ENCODE measurements around the gene PRDM11. TPM values are rescaled to one million over a fixed set of nuclear protein-coding genes. Genes with fewer than 3 reads are reported as not detected.

Gene PRDM11
- total and polyA plus RNA-seq, 4 donors = 0.64 to 6.9 (median 2.8) TPM

- no peaks in the 10 kb centered on the region for H3K27me3 ChIP-seq (ENCODE audit: control insufficient read depth in 4 of 4, insufficient read depth in 4 of 4, low read length in 3 of 4)
- WGBS = 60% methylated on average over 17 of the region's 17 CpGs
- H3K9me3 ChIP-seq (ENCODE audit: control insufficient read depth in 4 of 4, low read length in 3 of 4) = no peaks in the 10 kb centered on the region
Observed at GRCh38 chr11:45233121-45233803, 86.8 kb downstream of the PRDM11 start.

DNA sequence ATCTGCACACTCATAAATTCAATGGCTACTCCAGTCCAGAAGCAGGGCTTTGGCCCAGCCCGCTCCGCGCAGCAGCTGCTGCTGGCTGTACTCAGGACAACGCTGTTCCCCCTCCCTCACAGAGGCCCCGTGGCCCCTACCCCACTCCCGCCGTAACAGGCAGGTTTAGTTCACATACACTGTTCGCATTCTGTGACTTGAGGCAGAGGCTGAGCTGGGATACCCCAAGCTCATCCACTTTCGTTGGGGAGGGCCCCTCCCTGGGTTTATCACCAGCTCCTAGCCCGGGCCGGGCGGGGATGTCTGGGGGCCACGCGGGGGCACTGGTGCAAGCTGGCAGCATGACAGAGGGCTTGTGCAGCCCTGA lies 87.3 kb downstream of the PRDM11 start:
- TF ChIP-seq YY1 (IDR thresholded peaks at IDR 0.05) (no peak), EGR1 (IDR thresholded peaks at IDR 0.05; ENCODE audit: low read depth in 2 of 2) (no peak), GABPA (IDR thresholded peaks at IDR 0.05 in 1 of 2, conservative IDR thresholded peaks at IDR 0.05 in 1 of 2) (no peak), RXRA (IDR thresholded peaks at IDR 0.05) (no peak), HNF4A (conservative IDR thresholded peaks at IDR 0.05) (no peak), TAF1 (conservative IDR thresholded peaks at IDR 0.05) (no peak), FOXA2 (IDR thresholded peaks at IDR 0.05) (no peak)
- TF ChIP-seq, protein P1, sequence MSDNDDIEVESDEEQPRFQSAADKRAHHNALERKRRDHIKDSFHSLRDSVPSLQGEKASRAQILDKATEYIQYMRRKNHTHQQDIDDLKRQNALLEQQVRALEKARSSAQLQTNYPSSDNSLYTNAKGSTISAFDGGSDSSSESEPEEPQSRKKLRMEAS (IDR thresholded peaks at IDR 0.05) = no peak
- TF ChIP-seq, protein P2, sequence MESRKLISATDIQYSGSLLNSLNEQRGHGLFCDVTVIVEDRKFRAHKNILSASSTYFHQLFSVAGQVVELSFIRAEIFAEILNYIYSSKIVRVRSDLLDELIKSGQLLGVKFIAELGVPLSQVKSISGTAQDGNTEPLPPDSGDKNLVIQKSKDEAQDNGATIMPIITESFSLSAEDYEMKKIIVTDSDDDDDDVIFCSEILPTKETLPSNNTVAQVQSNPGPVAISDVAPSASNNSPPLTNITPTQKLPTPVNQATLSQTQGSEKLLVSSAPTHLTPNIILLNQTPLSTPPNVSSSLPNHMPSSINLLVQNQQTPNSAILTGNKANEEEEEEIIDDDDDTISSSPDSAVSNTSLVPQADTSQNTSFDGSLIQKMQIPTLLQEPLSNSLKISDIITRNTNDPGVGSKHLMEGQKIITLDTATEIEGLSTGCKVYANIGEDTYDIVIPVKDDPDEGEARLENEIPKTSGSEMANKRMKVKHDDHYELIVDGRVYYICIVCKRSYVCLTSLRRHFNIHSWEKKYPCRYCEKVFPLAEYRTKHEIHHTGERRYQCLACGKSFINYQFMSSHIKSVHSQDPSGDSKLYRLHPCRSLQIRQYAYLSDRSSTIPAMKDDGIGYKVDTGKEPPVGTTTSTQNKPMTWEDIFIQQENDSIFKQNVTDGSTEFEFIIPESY (IDR thresholded peaks at IDR 0.05) = no peak
- Histone ChIP-seq H3K4me1 (ENCODE audit: control insufficient read depth in 4 of 4, insufficient read depth in 4 of 4, low read length in 3 of 4) (no peaks in the 10 kb centered on the region), H3K9me3 (ENCODE audit: control insufficient read depth in 4 of 4, low read length in 3 of 4) (no peaks in the 10 kb centered on the region), H3K4me3 (ENCODE audit: low read depth in 1 of 3, low read length in 3 of 3) (no peak overlapping the region), H3K27ac (ENCODE audit: low read depth in 1 of 2, low read length in 2 of 2) (no peak overlapping the region), H3K9ac (ENCODE audit: low read depth in 1 of 2, low read length in 2 of 2) (no peak overlapping the region), H3K36me3 (ENCODE audit: control insufficient read depth in 4 of 4, insufficient read depth in 3 of 4, low read depth in 1 of 4, low read length in 3 of 4) (no peaks in the 10 kb centered on the region), H3K27me3 (ENCODE audit: control insufficient read depth in 4 of 4, insufficient read depth in 4 of 4, low read length in 3 of 4) (no peaks in the 10 kb centered on the region)
- WGBS = 72% methylated on average over 14 of the region's 14 CpGs
- DNase-seq (ENCODE audit: low spot score) = no peak

More at GRCh38 chr11:45233121-45233803, 86.8 kb downstream of the PRDM11 start:
- peak; percentile 60 to 80 for TF ChIP-seq RAD21 (IDR thresholded peaks at IDR 0.05)
- TF ChIP-seq, protein P3, sequence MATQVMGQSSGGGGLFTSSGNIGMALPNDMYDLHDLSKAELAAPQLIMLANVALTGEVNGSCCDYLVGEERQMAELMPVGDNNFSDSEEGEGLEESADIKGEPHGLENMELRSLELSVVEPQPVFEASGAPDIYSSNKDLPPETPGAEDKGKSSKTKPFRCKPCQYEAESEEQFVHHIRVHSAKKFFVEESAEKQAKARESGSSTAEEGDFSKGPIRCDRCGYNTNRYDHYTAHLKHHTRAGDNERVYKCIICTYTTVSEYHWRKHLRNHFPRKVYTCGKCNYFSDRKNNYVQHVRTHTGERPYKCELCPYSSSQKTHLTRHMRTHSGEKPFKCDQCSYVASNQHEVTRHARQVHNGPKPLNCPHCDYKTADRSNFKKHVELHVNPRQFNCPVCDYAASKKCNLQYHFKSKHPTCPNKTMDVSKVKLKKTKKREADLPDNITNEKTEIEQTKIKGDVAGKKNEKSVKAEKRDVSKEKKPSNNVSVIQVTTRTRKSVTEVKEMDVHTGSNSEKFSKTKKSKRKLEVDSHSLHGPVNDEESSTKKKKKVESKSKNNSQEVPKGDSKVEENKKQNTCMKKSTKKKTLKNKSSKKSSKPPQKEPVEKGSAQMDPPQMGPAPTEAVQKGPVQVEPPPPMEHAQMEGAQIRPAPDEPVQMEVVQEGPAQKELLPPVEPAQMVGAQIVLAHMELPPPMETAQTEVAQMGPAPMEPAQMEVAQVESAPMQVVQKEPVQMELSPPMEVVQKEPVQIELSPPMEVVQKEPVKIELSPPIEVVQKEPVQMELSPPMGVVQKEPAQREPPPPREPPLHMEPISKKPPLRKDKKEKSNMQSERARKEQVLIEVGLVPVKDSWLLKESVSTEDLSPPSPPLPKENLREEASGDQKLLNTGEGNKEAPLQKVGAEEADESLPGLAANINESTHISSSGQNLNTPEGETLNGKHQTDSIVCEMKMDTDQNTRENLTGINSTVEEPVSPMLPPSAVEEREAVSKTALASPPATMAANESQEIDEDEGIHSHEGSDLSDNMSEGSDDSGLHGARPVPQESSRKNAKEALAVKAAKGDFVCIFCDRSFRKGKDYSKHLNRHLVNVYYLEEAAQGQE (IDR thresholded peaks at IDR 0.05) = no peak
- TF ChIP-seq, protein P4, sequence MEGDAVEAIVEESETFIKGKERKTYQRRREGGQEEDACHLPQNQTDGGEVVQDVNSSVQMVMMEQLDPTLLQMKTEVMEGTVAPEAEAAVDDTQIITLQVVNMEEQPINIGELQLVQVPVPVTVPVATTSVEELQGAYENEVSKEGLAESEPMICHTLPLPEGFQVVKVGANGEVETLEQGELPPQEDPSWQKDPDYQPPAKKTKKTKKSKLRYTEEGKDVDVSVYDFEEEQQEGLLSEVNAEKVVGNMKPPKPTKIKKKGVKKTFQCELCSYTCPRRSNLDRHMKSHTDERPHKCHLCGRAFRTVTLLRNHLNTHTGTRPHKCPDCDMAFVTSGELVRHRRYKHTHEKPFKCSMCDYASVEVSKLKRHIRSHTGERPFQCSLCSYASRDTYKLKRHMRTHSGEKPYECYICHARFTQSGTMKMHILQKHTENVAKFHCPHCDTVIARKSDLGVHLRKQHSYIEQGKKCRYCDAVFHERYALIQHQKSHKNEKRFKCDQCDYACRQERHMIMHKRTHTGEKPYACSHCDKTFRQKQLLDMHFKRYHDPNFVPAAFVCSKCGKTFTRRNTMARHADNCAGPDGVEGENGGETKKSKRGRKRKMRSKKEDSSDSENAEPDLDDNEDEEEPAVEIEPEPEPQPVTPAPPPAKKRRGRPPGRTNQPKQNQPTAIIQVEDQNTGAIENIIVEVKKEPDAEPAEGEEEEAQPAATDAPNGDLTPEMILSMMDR (IDR thresholded peaks at IDR 0.05; ENCODE audit: low read depth, low read length, missing input control) = peak; percentile 76
- TF ChIP-seq FOXA1 (IDR thresholded peaks at IDR 0.05) = no peak
- peak; percentile 77 for DNase-seq (ENCODE audit: low spot score)
- Histone ChIP-seq H3K4me3 (ENCODE audit: low read depth in 1 of 3, low read length in 3 of 3) (no peak overlapping the region), H3K9ac (ENCODE audit: low read depth in 1 of 2, low read length in 2 of 2) (no peak overlapping the region), H3K36me3 (ENCODE audit: control insufficient read depth in 4 of 4, insufficient read depth in 3 of 4, low read depth in 1 of 4, low read length in 3 of 4) (no peaks in the 10 kb centered on the region), H3K27ac (ENCODE audit: low read depth in 1 of 2, low read length in 2 of 2) (no peak overlapping the region), H3K4me1 (ENCODE audit: control insufficient read depth in 4 of 4, insufficient read depth in 4 of 4, low read length in 3 of 4) (no peaks in the 10 kb centered on the region)

Data from liver (tissue), 9 donors.